BLaER1 (cell line): ENCODE data around the gene CAPRIN1.

ENCODE experiments used
- H3K27ac ChIP-seq: shearing (Covaris generic); formaldehyde crosslinking; 2 replicates; pipeline ENCODE4 v1.8.1; 2022
- H3K27me3 ChIP-seq: shearing (Covaris generic); formaldehyde crosslinking; 2 replicates; pipeline ENCODE4 v1.8.1; 2022
- H3K36me3 ChIP-seq: shearing (Covaris generic); formaldehyde crosslinking; 2 replicates; pipeline ENCODE4 v1.8.1; 2022
- H3K4me1 ChIP-seq: shearing (Covaris generic); formaldehyde crosslinking; 2 replicates; pipeline ENCODE4 v1.8.1; 2022
- H3K4me2 ChIP-seq: shearing (Covaris generic); formaldehyde crosslinking; 2 replicates; pipeline ENCODE4 v1.8.1; 2022
- H3K4me3 ChIP-seq: shearing (Covaris generic); formaldehyde crosslinking; 2 replicates; pipeline ENCODE4 v1.8.1; 2022
- H3K9ac ChIP-seq: shearing (Covaris generic); formaldehyde crosslinking; 2 replicates; pipeline ENCODE4 v1.8.1; 2022
- H3K9me3 ChIP-seq: shearing (Covaris generic); formaldehyde crosslinking; 2 replicates; pipeline ENCODE4 v1.8.1; 2022
- H4K20me1 ChIP-seq: shearing (Covaris generic); formaldehyde crosslinking; 2 replicates; pipeline ENCODE4 v1.8.1; 2022
- Cebpa-rat ChIP-seq: shearing (Covaris generic); IDR thresholded peaks from 2 replicates; pipeline ENCODE4 v1.8.1; 2022

CAPRIN1 gene

GRCh38 chr11:34111722-34112270, 60.3 kb downstream of the CAPRIN1 start:
- TF ChIP-seq Cebpa-rat, result no peak
- Histone ChIP-seq H3K9ac (peak overlapping the region; percentile 49), H3K4me2 (peak overlapping the region; percentile 14), H3K9me3 (no peaks in the 10 kb centered on the region), H3K36me3 (peaks cover 98% of the 10 kb centered on the region), H3K27ac (no peak overlapping the region), H3K4me1 (peaks cover 24% of the 10 kb centered on the region), H3K4me3 (no peak overlapping the region), H3K27me3 (no peaks in the 10 kb centered on the region), H4K20me1 (peaks cover 56% of the 10 kb centered on the region)

GRCh38 chr11:34114014-34114413, 62.5 kb downstream of the CAPRIN1 start:
- Histone ChIP-seq H3K9me3 (no peaks in the 10 kb centered on the region), H3K4me3 (no peak overlapping the region), H3K9ac (no peak overlapping the region), H3K36me3 (peaks cover 100% of the 10 kb centered on the region), H3K27ac (no peak overlapping the region), H3K4me2 (no peak overlapping the region), H3K4me1 (peaks cover 13% of the 10 kb centered on the region), H4K20me1 (peaks cover 63% of the 10 kb centered on the region), H3K27me3 (no peaks in the 10 kb centered on the region)
- TF ChIP-seq Cebpa-rat, result no peak

- H3K36me3 ChIP-seq, result peaks cover 100% of the 10 kb centered on the region
Measured at GRCh38 chr11:34114471-34114870, 62.9 kb downstream of the CAPRIN1 start.

DNA sequence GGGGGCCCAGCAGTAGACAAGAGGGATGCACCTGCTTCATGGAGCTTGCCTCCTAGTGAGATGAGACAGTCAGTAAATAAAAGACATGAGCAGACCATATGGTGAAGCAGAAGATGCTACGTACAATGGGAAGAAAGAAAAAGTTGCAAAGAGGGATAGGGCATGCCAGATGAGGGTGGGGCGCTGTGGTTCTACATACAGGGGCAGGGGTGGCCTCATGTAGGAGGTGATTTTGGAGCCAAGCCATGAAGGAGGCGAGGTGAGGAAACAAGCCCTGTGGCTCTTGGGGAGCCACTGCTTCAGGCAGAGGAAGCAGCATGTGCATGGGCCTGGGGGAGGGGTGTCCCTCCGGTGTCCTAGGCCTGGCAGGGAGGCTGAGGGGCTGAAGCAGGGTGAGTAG, 69.1 kb downstream of the CAPRIN1 start:
- peaks cover 100% of the 10 kb centered on the region for H3K36me3 ChIP-seq
- H3K4me3 ChIP-seq, result no peak overlapping the region
- no peaks in the 10 kb centered on the region for H3K9me3 ChIP-seq
- no peak overlapping the region for H3K27ac ChIP-seq
- H3K4me2 ChIP-seq, result no peak overlapping the region
- no peak for TF ChIP-seq Cebpa-rat
- no peaks in the 10 kb centered on the region for H3K4me1 ChIP-seq
- H4K20me1 ChIP-seq, result peaks cover 61% of the 10 kb centered on the region
- H3K27me3 ChIP-seq, result no peaks in the 10 kb centered on the region
- no peak overlapping the region for H3K9ac ChIP-seq

More at GRCh38 chr11:34114471-34114870, 62.9 kb downstream of the CAPRIN1 start:
- Histone ChIP-seq H3K9me3 (no peaks in the 10 kb centered on the region), H3K4me1 (peaks cover 13% of the 10 kb centered on the region), H3K4me2 (no peak overlapping the region), H4K20me1 (peaks cover 63% of the 10 kb centered on the region), H3K27ac (no peak overlapping the region), H3K4me3 (no peak overlapping the region), H3K9ac (no peak overlapping the region), H3K27me3 (no peaks in the 10 kb centered on the region)
- no peak for TF ChIP-seq Cebpa-rat

GRCh38 chr11:34124885-34125668, 73.5 kb downstream of the CAPRIN1 start:
- Histone ChIP-seq H4K20me1 (peaks cover 39% of the 10 kb centered on the region), H3K4me3 (no peak overlapping the region), H3K4me1 (no peaks in the 10 kb centered on the region), H3K27me3 (no peaks in the 10 kb centered on the region), H3K36me3 (peaks cover 99% of the 10 kb centered on the region), H3K27ac (no peak overlapping the region), H3K9ac (no peak overlapping the region), H3K9me3 (no peaks in the 10 kb centered on the region), H3K4me2 (no peak overlapping the region)
- TF ChIP-seq Cebpa-rat, result no peak

DNA sequence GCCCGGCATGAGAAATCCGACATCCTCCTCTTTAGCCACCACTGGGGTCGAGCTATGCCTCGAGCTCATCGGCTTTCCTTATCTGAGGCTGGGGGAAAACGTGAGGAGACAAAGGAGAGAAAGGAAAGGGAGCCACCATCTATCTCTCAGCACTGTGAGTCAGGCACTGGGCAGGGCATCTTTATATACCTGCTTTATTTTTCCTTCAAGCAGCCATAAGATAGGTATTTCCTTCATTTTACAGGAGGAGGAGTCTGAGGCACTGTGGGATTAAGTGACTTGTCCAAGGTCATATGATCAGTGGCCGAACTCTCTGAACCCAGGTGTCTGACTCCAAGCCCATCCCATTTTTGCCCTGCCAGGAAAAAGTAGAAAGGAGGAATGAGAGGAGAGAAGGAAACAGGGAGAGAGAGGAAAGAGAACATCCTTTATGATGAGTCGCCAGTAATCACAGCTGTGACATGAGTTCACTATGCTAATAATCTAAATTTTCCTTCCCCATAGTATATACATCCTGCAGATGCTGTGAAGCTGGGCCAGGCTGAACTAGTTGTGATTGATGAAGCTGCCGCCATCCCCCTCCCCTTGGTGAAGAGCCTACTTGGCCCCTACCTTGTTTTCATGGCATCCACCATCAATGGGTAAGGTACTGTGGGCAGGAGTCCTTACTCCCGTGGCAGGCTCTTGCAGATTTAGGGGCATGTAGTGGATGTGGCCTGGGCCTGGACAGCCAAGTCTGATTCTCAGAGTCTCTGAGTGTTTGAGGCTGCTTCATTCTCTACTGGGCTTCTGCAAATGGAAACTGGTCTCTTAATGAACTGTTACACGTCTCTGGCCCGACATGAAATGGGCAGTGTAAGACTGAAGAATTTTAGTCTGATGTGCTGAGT, 75.7 kb downstream of the CAPRIN1 start:
- H3K27ac ChIP-seq, result no peak overlapping the region
- TF ChIP-seq Cebpa-rat, result no peak
- no peaks in the 10 kb centered on the region for H3K4me1 ChIP-seq
- H3K27me3 ChIP-seq, result no peaks in the 10 kb centered on the region
- no peak overlapping the region for H3K4me2 ChIP-seq
- no peak overlapping the region for H3K9ac ChIP-seq
- peaks cover 33% of the 10 kb centered on the region for H4K20me1 ChIP-seq
- H3K9me3 ChIP-seq, result no peaks in the 10 kb centered on the region
- peaks cover 99% of the 10 kb centered on the region for H3K36me3 ChIP-seq
- H3K4me3 ChIP-seq, result no peak overlapping the region

DNA sequence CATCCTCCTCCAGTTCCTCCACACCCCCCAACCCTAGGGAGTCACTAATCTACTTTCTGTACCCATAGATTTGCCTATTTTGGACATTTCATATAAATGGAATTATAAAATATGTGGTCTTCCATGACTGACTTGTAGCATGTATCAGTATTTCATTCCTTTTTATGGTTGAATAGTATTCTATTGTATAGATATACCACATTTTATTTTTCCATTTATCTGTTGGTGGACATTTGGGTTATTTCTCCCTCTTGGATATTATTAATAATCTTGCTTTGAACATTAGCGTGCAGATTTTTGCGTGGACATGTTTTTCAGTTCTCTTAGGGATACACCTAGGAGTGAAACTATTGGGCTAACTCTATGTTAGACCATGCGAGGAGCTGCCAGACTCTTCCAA, 77.3 kb downstream of the CAPRIN1 start:
- H3K27ac ChIP-seq, result no peak overlapping the region
- H3K27me3 ChIP-seq, result no peaks in the 10 kb centered on the region
- H3K36me3 ChIP-seq, result peaks cover 99% of the 10 kb centered on the region
- no peak for TF ChIP-seq Cebpa-rat
- no peaks in the 10 kb centered on the region for H3K9me3 ChIP-seq
- no peak overlapping the region for H3K9ac ChIP-seq
- no peak overlapping the region for H3K4me3 ChIP-seq
- peaks cover 24% of the 10 kb centered on the region for H4K20me1 ChIP-seq
- H3K4me1 ChIP-seq, result no peaks in the 10 kb centered on the region
- no peak overlapping the region for H3K4me2 ChIP-seq

GRCh38 chr11:34132261-34132965, 80.9 kb downstream of the CAPRIN1 start:
- no peaks in the 10 kb centered on the region for H3K4me1 ChIP-seq
- no peak overlapping the region for H3K9ac ChIP-seq
- H3K4me3 ChIP-seq, result no peak overlapping the region
- H3K36me3 ChIP-seq, result peaks cover 99% of the 10 kb centered on the region
- peaks cover 12% of the 10 kb centered on the region; the same call in 1 of the 2 replicates for H4K20me1 ChIP-seq
- H3K27me3 ChIP-seq, result no peaks in the 10 kb centered on the region
- H3K9me3 ChIP-seq, result no peaks in the 10 kb centered on the region
- no peak overlapping the region for H3K27ac ChIP-seq
- no peak overlapping the region for H3K4me2 ChIP-seq
- no peak for TF ChIP-seq Cebpa-rat

DNA sequence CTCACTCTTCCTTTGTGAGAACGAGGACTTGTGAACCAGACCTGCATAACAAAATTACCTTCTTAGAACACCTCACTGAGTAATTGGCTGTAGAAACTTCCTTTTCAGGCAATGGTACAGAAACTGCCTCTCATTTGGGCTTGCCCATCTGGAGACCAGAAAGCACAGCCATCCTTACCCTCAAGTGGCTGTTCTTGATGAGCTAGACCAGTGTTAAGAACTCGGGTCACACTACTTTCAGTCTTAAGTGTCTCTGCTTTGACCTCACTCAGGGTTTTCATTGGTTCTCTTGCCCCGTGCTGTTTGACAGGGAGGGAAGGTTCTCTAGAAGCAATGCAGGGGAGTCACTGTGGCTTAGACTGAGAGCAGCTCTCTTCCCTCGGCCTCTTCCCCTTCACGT, 83.2 kb downstream of the CAPRIN1 start:
- Histone ChIP-seq H3K4me3 (no peak overlapping the region), H3K4me2 (no peak overlapping the region), H3K27me3 (no peaks in the 10 kb centered on the region), H3K9me3 (no peaks in the 10 kb centered on the region), H3K9ac (no peak overlapping the region), H3K27ac (no peak overlapping the region), H3K4me1 (no peaks in the 10 kb centered on the region), H4K20me1 (peaks cover 29% of the 10 kb centered on the region; the same call in 1 of the 2 replicates), H3K36me3 (peaks cover 99% of the 10 kb centered on the region)
- TF ChIP-seq Cebpa-rat, result no peak
